Vagina (tissue), 2 donors: Measurements from ENCODE around the gene MAN1A1. TPM values are rescaled to one million over a fixed set of nuclear protein-coding genes. Genes with fewer than 3 reads are reported as not detected.

Source experiments
- DNase-seq, 2 donors: peaks; one replicate each; pipeline ENCODE4 v3.0.0-alpha.2; 2017; ENCODE audit errors: extremely low spot score in 2 of 2
- H3K27ac ChIP-seq: fragments of 200-600 bp; sonication (generic); one replicate; pipeline ENCODE4 v1.5.1; 2019
- H3K27me3 ChIP-seq: fragments of 200-600 bp; sonication (generic); one replicate; pipeline ENCODE4 v1.5.1; 2019
- H3K36me3 ChIP-seq, 2 donors: fragments of 200-600 bp; sonication (generic); one replicate each; pipeline ENCODE4 v1.5.1; 2017 to 2019
- H3K4me1 ChIP-seq: fragments of 200-600 bp; sonication (generic); one replicate; pipeline ENCODE4 v1.5.1; 2019
- H3K4me3 ChIP-seq, 2 donors: fragments of 200-600 bp; sonication (generic); 1 replicate in 1 of 2; 2 replicates in 1 of 2; pipeline ENCODE4 v1.5.1; 2016 to 2019
- H3K9me3 ChIP-seq: fragments of 200-600 bp; sonication (generic); one replicate; pipeline ENCODE4 v1.5.1; 2019
- POLR2A ChIP-seq, 2 donors: fragments of 450-650 bp; IDR thresholded peaks; one replicate each; pipeline ENCODE4 v1.6.1; 2017; ENCODE audit warnings: antibody characterized with exemption in 2 of 2, mild to moderate bottlenecking in 2 of 2, moderate library complexity in 2 of 2
- POLR2AphosphoS5 ChIP-seq, 2 donors: sonication (generic); formaldehyde crosslinking; IDR thresholded peaks; one replicate each; pipeline ENCODE4 v1.9.0; 2017; ENCODE audit warnings: antibody characterized with exemption in 2 of 2, mild to moderate bottlenecking in 2 of 2, low read depth in 1 of 2; ENCODE audit not compliant: insufficient read depth in 1 of 2
- intact Hi-C: fragments of 100-400 bp; cut with DNase I; formaldehyde crosslinking; loops from one replicate; pipeline ENCODE4 v1.15.1; 2023
- total RNA-seq: library from RNA; depleted of rRNA; stranded (reverse); fragments of >200 nt; gene quantifications from one replicate; pipeline ENCODE4 v1.2.3, GENCODE V29; 2016
- TF ChIP-seq, protein P1 (sequence below), 3 experiments: fragments of 450-650 bp in 2 of 3; fragments of 200-600 bp in 1 of 3; sonication (generic) in 1 of 3; IDR thresholded peaks; one replicate each; pipeline ENCODE4 v1.5.1; 2017 to 2019; ENCODE audit warnings: antibody characterized with exemption in 3 of 3, mild to moderate bottlenecking in 2 of 3, moderate library complexity in 2 of 3

MAN1A1 gene
- total RNA-seq, 1 donor from 2014 or later: 71.2 TPM

DNA sequence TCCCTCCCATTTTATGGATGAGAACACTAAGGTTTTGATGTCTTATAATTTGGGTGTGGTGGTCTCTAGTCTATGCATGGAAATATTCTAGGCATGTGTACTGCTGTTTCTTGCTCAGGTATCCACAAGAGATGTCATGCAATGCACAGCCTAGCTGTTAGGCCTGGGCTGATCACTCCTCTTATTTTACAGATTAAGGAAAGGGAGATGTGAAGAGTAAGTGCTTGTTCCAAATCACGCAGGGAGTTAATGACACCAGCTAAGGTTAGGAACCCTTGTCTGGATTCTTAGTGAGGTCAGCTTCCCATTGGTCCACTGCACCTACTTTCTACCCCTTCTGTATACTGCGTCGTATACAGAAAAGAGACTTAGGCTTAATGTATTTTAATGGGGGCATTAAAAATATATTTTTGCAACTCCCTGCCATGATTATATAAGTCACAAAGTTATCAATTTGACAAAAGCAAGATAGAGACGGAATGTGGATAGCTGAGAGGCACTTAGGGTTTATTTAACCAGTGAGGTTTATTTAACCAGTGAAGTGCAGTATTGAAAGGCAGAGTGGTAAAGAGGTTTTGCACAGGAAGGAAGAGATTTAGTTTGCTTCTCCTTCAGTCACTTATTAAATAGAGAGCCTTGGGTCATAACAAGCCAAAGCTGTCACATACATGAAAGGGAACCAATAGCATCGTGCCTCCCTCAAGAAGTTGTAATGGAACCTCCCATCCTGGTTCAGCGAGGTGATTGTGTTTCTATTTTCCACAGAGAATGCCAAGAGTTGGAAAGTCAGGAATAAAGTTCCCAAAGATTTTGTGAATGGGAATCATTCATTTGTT is 176.1 kb downstream of the MAN1A1 start:
- Histone ChIP-seq H3K9me3 (no peaks in the 10 kb centered on the region), H3K27me3 (no peaks in the 10 kb centered on the region), H3K4me1 (peaks cover 12% of the 10 kb centered on the region), H3K27ac (no peak overlapping the region), H3K36me3 (no peaks in the 10 kb centered on the region), H3K4me3 (no peak overlapping the region)
- no peak for DNase-seq
- intact Hi-C loops: no loop called here
- TF ChIP-seq POLR2A (IDR thresholded peaks at IDR 0.05) (no peak), POLR2AphosphoS5 (IDR thresholded peaks at IDR 0.05; ENCODE audit: insufficient read depth in 1 of 2, low read depth in 1 of 2) (no peak)
- TF ChIP-seq, protein P1, sequence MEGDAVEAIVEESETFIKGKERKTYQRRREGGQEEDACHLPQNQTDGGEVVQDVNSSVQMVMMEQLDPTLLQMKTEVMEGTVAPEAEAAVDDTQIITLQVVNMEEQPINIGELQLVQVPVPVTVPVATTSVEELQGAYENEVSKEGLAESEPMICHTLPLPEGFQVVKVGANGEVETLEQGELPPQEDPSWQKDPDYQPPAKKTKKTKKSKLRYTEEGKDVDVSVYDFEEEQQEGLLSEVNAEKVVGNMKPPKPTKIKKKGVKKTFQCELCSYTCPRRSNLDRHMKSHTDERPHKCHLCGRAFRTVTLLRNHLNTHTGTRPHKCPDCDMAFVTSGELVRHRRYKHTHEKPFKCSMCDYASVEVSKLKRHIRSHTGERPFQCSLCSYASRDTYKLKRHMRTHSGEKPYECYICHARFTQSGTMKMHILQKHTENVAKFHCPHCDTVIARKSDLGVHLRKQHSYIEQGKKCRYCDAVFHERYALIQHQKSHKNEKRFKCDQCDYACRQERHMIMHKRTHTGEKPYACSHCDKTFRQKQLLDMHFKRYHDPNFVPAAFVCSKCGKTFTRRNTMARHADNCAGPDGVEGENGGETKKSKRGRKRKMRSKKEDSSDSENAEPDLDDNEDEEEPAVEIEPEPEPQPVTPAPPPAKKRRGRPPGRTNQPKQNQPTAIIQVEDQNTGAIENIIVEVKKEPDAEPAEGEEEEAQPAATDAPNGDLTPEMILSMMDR (IDR thresholded peaks at IDR 0.05): no peak

DNA sequence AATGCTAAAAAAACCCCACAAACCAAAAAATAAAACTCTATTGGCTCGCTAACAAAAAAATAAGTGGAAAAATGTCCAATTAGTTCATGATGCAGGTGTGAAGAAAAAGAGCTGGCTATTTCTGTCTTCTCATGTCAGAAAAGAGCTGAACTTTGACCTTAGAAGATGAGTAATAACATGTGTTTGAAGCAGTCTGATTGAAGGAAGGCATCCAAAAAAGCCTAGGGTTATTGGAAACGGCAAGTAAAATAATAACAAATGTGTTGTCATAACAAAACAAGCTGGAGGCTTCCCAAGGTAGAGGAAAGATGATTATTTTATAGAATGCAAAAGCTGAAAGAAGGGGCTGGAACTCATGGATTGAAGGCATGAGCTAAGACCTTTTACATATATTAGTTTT is 176.7 kb downstream of the MAN1A1 start:
- no peaks in the 10 kb centered on the region for H3K36me3 ChIP-seq
- peaks cover 12% of the 10 kb centered on the region for H3K4me1 ChIP-seq
- H3K4me3 ChIP-seq: no peak overlapping the region
- no peak overlapping the region for H3K27ac ChIP-seq
- H3K9me3 ChIP-seq: no peaks in the 10 kb centered on the region
- no peak for DNase-seq
- no peaks in the 10 kb centered on the region for H3K27me3 ChIP-seq
- intact Hi-C loops: no loop called here
- TF ChIP-seq, protein P1 (IDR thresholded peaks at IDR 0.05): no peak
- TF ChIP-seq POLR2A (IDR thresholded peaks at IDR 0.05) (no peak), POLR2AphosphoS5 (IDR thresholded peaks at IDR 0.05; ENCODE audit: insufficient read depth in 1 of 2, low read depth in 1 of 2) (no peak)

DNA sequence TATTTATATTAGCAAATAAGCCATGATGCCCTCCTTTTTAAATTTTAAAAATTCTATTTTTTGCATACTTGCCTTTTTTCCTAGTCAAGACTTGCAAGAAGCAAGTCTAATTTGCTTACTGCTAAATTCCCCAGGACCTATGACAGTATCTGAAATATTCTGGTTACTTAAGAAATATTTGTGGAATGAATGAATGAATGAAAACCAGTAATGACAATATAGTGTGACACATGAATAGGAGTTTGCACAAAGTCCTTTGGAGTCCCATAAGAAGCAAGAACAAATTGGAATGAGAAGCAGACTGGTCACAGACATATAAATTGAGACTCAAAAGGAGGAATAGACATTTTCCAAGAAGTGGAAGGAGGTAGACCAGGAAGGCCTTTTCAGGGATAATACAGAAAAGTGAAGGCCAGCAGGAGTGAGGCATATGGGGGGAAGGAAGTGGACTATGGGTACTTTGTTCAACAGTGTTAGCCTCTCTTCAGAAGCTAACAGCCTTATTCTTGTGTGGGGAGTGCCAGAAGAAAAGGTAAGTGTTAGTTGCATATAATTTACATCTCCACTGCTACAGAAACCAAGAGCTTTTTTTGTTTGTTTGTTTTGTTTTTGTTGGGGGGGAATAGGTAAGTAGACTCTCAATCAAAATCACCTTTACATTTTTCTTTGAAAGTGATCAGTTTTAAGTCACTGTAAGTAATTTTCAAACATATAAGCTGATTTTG is 177.5 kb downstream of the MAN1A1 start:
- intact Hi-C loops: no loop called here
- Histone ChIP-seq H3K27me3 (no peaks in the 10 kb centered on the region), H3K4me1 (peaks cover 12% of the 10 kb centered on the region), H3K9me3 (no peaks in the 10 kb centered on the region), H3K36me3 (no peaks in the 10 kb centered on the region), H3K4me3 (no peak overlapping the region), H3K27ac (no peak overlapping the region)
- no peak for DNase-seq
- TF ChIP-seq POLR2AphosphoS5 (IDR thresholded peaks at IDR 0.05; ENCODE audit: insufficient read depth in 1 of 2, low read depth in 1 of 2): no peak
- TF ChIP-seq, protein P1 (IDR thresholded peaks at IDR 0.05): no peak
- no peak for TF ChIP-seq POLR2A (IDR thresholded peaks at IDR 0.05)

DNA sequence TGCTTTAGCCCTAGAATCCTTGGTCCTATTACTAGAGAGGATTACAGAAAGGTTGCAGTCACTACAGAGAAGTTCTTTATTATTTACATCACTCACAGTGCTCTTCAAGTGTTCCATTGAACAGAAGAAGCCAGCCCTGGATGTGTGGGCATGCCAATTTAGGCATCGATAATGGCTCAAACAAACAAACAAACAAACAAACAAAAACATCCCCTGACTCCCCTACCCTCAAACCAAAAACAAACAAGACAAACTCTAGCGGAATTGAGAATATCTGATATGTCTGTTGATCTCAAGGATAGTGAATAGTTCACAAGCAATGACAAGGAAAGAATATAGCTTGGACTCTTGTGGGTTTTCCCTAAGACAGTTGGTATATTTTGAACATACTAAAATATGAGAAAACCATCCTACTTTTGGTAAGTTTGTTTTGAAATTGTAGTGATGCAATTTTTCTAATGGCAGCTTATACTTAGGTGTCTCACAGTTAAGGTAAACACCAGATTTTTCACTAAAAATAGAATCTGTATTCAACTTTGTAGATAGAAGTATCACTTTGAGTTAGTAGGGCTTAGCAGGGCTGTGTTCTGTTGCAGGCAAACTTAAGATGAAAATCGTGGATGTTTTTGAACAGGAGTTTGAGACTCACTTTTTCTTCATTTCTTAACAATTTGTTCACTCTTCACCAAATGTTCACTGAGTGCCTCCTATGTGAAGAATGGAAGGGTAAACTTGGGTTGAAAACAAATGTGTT is 178.3 kb downstream of the MAN1A1 start:
- H3K9me3 ChIP-seq: no peaks in the 10 kb centered on the region
- no peak for DNase-seq
- no peak for TF ChIP-seq POLR2AphosphoS5 (IDR thresholded peaks at IDR 0.05; ENCODE audit: insufficient read depth in 1 of 2, low read depth in 1 of 2)
- TF ChIP-seq, protein P1 (IDR thresholded peaks at IDR 0.05): no peak
- TF ChIP-seq POLR2A (IDR thresholded peaks at IDR 0.05): no peak
- H3K27me3 ChIP-seq: no peaks in the 10 kb centered on the region
- no peak overlapping the region for H3K4me3 ChIP-seq
- peak overlapping the region; percentile 12 for H3K27ac ChIP-seq
- intact Hi-C loops: no loop called here
- H3K36me3 ChIP-seq: no peaks in the 10 kb centered on the region
- H3K4me1 ChIP-seq: peaks cover 12% of the 10 kb centered on the region
